Osteoblast (primary cell): Measurements from ENCODE around the gene B4GALT5. TPM values are rescaled to one million over a fixed set of nuclear protein-coding genes. Genes with fewer than 3 reads are reported as not detected.

Source experiments
- DNase-seq: peaks from one replicate; pipeline ENCODE4 v3.0.0; 2011; ENCODE audit warnings: low spot score, mixed read lengths; ENCODE audit not compliant: insufficient read length; ENCODE audit errors: missing footprints
- H2AFZ ChIP-seq: 2 replicates; pipeline ENCODE4 v1.6.0; 2011; ENCODE audit warnings: mild to moderate bottlenecking, low read length
- H3K27ac ChIP-seq: 2 replicates; pipeline ENCODE4 v1.5.1; 2011; ENCODE audit warnings: mild to moderate bottlenecking, low read depth, low read length, moderate library complexity
- H3K27me3 ChIP-seq: 2 replicates; pipeline ENCODE4 v1.6.0; 2012; ENCODE audit warnings: mild to moderate bottlenecking, control low read depth, inconsistent platforms, low read length, moderate library complexity; ENCODE audit not compliant: insufficient read depth
- H3K36me3 ChIP-seq: 2 replicates; pipeline ENCODE4 v1.5.1; 2011; ENCODE audit warnings: mild to moderate bottlenecking, low read length, control low read depth, moderate library complexity; ENCODE audit not compliant: insufficient read depth
- H3K4me1 ChIP-seq: 2 replicates; pipeline ENCODE4 v1.5.1; 2011; ENCODE audit warnings: mild to moderate bottlenecking, low read length, control low read depth, moderate library complexity; ENCODE audit not compliant: insufficient read depth
- H3K4me2 ChIP-seq: 2 replicates; pipeline ENCODE4 v1.6.0; 2011; ENCODE audit warnings: mild to moderate bottlenecking, low read length; ENCODE audit not compliant: insufficient read depth
- H3K4me3 ChIP-seq: fragments of 200-600 bp; sonication (generic); 3 replicates; pipeline ENCODE4 v1.5.1; 2012; ENCODE audit warnings: mild to moderate bottlenecking, low read length, inconsistent platforms; ENCODE audit not compliant: insufficient read depth
- H3K79me2 ChIP-seq: 2 replicates; pipeline ENCODE4 v1.6.0; 2012; ENCODE audit warnings: mild to moderate bottlenecking, low read length, control low read depth, inconsistent platforms; ENCODE audit not compliant: insufficient read depth
- H3K9me3 ChIP-seq: 2 replicates; pipeline ENCODE4 v1.5.1; 2011; ENCODE audit warnings: low read depth, low read length, control low read depth
- H4K20me1 ChIP-seq: 2 replicates; pipeline ENCODE4 v1.6.0; 2012; ENCODE audit warnings: mild to moderate bottlenecking, low read length, control low read depth; ENCODE audit not compliant: insufficient read depth
- total RNA-seq: library from RNA; depleted of rRNA; stranded (reverse); fragments of >200 nt; gene quantifications from 2 replicates; pipeline ENCODE4 v1.2.3, GENCODE V29; 2012
- TF ChIP-seq, protein P1 (sequence below): IDR thresholded peaks from 2 replicates; pipeline ENCODE4 v1.5.1; 2011; ENCODE audit warnings: mild to moderate bottlenecking, low read depth, low read length, moderate library complexity; ENCODE audit errors: extremely low read depth

B4GALT5 gene
- total RNA-seq, 1 donor = 35.8 TPM

DNA sequence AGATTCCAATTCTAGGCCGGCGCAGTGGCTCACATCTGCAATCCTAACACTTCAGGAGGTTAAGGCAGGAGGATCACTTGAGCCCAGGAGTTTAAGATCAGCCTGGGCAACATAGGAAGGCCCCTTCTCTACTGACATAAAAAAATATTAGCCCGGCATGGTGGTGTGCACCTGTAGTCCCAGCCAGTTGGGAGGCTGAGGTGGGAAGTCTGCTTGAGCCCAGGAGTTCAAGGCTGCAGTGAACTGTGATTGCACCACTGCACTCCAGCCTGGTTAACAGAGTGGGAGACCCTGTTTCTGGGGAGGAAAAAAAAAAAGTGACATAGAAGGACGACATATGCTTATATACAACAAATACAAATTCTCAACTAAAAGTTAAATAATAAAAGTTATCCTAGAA is 30.9 kb downstream of the B4GALT5 start:
- Histone ChIP-seq H3K36me3 (no peaks in the 10 kb centered on the region), H3K4me1 (peaks cover 44% of the 10 kb centered on the region), H3K79me2 (peaks cover 76% of the 10 kb centered on the region), H3K4me3 (no peak overlapping the region), H3K27me3 (no peaks in the 10 kb centered on the region), H4K20me1 (peaks cover 8% of the 10 kb centered on the region), H3K27ac (no peak overlapping the region), H3K9me3 (no peaks in the 10 kb centered on the region), H3K4me2 (no peak overlapping the region), H2AFZ (no peak overlapping the region)
- no peak for DNase-seq
- TF ChIP-seq, protein P1, sequence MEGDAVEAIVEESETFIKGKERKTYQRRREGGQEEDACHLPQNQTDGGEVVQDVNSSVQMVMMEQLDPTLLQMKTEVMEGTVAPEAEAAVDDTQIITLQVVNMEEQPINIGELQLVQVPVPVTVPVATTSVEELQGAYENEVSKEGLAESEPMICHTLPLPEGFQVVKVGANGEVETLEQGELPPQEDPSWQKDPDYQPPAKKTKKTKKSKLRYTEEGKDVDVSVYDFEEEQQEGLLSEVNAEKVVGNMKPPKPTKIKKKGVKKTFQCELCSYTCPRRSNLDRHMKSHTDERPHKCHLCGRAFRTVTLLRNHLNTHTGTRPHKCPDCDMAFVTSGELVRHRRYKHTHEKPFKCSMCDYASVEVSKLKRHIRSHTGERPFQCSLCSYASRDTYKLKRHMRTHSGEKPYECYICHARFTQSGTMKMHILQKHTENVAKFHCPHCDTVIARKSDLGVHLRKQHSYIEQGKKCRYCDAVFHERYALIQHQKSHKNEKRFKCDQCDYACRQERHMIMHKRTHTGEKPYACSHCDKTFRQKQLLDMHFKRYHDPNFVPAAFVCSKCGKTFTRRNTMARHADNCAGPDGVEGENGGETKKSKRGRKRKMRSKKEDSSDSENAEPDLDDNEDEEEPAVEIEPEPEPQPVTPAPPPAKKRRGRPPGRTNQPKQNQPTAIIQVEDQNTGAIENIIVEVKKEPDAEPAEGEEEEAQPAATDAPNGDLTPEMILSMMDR = no peak

DNA sequence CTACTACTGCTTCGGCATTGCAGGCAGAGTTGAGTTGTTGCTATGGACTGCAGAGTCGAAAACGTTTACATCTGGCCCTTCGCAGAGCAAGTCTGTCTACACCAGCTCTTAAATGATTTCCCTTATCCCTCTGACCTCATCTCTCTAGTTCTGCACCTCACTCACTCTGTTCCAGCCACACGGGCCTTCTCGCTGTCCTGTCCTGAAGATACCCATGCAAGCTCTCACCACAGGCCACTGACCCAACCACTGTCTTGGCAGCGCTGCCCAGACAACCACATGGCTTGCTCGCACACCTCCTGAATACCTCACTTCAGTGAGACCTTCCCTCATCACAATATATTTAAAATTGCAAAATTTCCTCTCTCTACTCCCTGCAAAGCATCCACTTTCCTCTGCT is 31.4 kb downstream of the B4GALT5 start:
- no peak overlapping the region for H2AFZ ChIP-seq
- H4K20me1 ChIP-seq = peaks cover 8% of the 10 kb centered on the region
- TF ChIP-seq, protein P1 = no peak

DNA sequence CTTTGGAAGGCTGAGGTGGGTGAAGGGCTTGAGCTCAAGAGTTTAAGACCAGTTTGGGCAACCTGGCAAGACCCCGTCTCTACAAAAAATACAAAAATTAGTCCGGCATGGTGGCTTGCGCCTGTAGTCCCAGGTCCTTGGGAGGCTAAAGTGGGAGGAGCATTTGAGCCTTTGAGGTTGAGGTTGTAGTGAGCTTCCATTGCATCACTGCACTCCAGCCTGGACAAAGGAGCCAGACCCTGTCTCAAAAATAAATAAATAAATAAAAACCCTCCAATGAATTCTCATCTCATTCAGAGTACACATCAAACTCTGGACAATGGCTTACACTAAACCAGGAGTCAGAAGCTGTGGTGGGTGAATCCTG is 31.8 kb downstream of the B4GALT5 start:
- TF ChIP-seq, protein P1 = no peak
- no peak overlapping the region for H3K27ac ChIP-seq
- H3K4me1 ChIP-seq = peaks cover 53% of the 10 kb centered on the region
- no peak overlapping the region for H3K4me2 ChIP-seq
- peaks cover 80% of the 10 kb centered on the region for H3K79me2 ChIP-seq
- no peak for DNase-seq
- H3K9me3 ChIP-seq = no peaks in the 10 kb centered on the region
- no peaks in the 10 kb centered on the region for H3K27me3 ChIP-seq
- H4K20me1 ChIP-seq = peaks cover 6% of the 10 kb centered on the region
- H3K36me3 ChIP-seq = no peaks in the 10 kb centered on the region
- no peak overlapping the region for H3K4me3 ChIP-seq
- H2AFZ ChIP-seq = no peak overlapping the region

More for the DNA sequence above, 31.4 kb downstream of the B4GALT5 start:
- H3K36me3 ChIP-seq = no peaks in the 10 kb centered on the region
- H3K4me2 ChIP-seq = no peak overlapping the region
- no peaks in the 10 kb centered on the region for H3K27me3 ChIP-seq
- peaks cover 48% of the 10 kb centered on the region for H3K4me1 ChIP-seq
- peaks cover 80% of the 10 kb centered on the region for H3K79me2 ChIP-seq
- no peak overlapping the region for H3K4me3 ChIP-seq
- DNase-seq = no peak
- no peak overlapping the region for H3K27ac ChIP-seq
- no peaks in the 10 kb centered on the region for H3K9me3 ChIP-seq

DNA sequence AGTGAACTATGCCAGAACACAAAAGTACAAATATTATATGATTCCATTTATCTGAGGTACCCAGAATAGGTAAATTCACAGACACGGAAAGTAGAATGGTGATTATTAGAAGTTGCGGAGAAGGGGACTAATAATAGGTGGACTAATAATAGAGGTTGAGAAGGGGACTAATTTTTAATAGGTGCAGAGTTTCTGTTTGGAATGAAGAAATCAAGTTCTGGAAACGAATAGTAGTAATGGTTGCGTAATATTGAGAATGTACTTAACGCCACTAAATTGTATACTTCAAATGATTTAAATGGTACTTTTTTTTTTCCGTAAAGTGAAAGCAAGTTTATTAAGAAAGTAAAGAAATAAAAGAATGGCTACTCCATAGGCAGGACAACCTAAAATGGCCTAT is 33.2 kb downstream of the B4GALT5 start:
- Histone ChIP-seq H3K79me2 (peaks cover 84% of the 10 kb centered on the region), H2AFZ (no peak overlapping the region), H3K36me3 (no peaks in the 10 kb centered on the region), H3K4me1 (peaks cover 57% of the 10 kb centered on the region), H3K4me3 (no peak overlapping the region), H3K4me2 (no peak overlapping the region), H3K27ac (no peak overlapping the region), H3K27me3 (no peaks in the 10 kb centered on the region), H4K20me1 (peaks cover 5% of the 10 kb centered on the region), H3K9me3 (no peaks in the 10 kb centered on the region)
- DNase-seq = no peak
- TF ChIP-seq, protein P1 = no peak
